ENCODE measurements around the gene MRGPRG. TPM values are rescaled to one million over a fixed set of nuclear protein-coding genes. Genes with fewer than 3 reads are reported as not detected.

The MRGPRG gene
- total and polyA plus RNA-seq, 11 donors = not detected

DNA sequence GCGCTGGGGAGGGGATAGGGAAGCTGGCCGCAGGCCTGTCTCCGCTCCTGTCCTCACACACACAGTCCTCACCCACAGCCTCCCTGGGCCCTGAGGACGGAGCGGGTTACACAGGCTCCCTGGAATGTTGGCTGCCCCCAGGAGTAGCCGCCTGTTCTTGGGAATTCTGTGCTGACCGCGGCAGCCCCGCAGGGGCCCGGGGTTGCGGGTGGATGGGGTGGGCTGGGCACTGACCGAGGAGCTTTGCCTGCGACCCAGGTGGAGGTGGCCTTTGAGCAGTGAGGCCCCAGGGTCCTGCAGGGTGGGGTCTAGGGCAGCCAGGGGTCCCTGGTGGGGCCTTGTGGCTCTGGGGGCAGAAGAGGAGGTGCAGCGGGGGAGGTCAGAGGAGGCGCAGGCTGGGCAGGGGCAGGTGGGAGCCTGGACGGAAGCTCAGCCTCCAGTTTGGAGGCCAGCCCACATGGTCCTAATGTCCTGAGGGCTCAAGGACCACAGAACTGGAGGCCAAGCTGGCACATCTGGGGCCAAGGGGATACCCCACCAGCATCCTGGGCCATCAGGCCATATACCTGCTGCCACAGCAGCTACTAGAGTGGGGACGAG is 6.6 kb upstream of the MRGPRG start:
- Histone ChIP-seq H3K4me1 (peaks cover 0 to 9% (median 0%) of the 10 kb centered on the region in 12 donors), H3K4me3 (no peak overlapping the region), H3K27me3 (peaks cover 0 to 57% (median 17%) of the 10 kb centered on the region in 9 donors), H3K9me3 (no peaks in the 10 kb centered on the region), H3K27ac (no peak overlapping the region), H3K36me3 (no peaks in the 10 kb centered on the region)
- DNase-seq (peak in 2 of 5 donors; percentile 14 to 49), ATAC-seq (no peak)
- WGBS, 4 donors = 79 to 84% (median 80%) methylated on average over 12 to 17 of the region's 17 CpGs
- TF ChIP-seq POLR2A (IDR thresholded peaks at IDR 0.05) = no peak
- TF ChIP-seq, protein P1, sequence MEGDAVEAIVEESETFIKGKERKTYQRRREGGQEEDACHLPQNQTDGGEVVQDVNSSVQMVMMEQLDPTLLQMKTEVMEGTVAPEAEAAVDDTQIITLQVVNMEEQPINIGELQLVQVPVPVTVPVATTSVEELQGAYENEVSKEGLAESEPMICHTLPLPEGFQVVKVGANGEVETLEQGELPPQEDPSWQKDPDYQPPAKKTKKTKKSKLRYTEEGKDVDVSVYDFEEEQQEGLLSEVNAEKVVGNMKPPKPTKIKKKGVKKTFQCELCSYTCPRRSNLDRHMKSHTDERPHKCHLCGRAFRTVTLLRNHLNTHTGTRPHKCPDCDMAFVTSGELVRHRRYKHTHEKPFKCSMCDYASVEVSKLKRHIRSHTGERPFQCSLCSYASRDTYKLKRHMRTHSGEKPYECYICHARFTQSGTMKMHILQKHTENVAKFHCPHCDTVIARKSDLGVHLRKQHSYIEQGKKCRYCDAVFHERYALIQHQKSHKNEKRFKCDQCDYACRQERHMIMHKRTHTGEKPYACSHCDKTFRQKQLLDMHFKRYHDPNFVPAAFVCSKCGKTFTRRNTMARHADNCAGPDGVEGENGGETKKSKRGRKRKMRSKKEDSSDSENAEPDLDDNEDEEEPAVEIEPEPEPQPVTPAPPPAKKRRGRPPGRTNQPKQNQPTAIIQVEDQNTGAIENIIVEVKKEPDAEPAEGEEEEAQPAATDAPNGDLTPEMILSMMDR (IDR thresholded peaks at IDR 0.05) = no peak
- intact Hi-C loops (cut with DNase I) = no loop called here

DNA sequence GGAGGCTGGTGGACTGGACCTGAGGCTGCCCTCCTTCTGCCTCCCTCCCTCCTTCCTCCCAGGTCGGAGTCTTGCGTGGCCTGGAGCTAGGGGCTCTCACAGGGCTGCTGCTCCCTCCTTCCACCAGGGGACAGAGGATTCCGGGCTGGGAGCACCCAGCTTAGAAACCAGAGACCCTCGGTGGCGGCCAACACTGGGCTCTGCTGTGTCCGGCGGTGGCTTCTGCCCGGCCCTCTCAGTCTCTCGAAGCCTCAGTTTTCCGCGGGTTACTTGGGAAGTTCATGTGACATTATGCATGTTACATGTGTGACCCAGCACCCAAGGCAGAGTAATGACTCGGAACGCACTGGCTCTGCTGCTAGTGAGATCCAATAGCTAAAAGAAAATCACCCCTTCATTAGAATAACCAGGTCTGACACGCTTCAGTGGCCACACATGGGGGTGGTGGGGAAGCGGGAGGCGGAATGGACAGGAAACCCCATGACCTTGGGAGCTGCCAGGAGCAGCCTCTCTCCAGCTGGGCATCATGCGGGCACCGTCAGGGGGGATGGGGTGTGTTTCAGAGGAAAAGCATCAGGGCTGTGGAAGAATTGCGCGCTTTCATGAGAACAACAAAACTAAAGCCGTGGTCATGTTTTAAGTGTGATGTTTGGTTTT is 5.9 kb upstream of the MRGPRG start:
- TF ChIP-seq, protein P1 (IDR thresholded peaks at IDR 0.05) = no peak
- TF ChIP-seq POLR2A (IDR thresholded peaks at IDR 0.05) = no peak
- H3K4me3 ChIP-seq = no peak overlapping the region
- H3K4me1 ChIP-seq = peaks cover 0 to 9% (median 0%) of the 10 kb centered on the region in 12 donors
- DNase-seq = no peak
- no peak overlapping the region for H3K27ac ChIP-seq
- no peaks in the 10 kb centered on the region for H3K36me3 ChIP-seq
- peaks cover 0 to 53% (median 17%) of the 10 kb centered on the region in 9 donors for H3K27me3 ChIP-seq
- ATAC-seq = no peak
- H3K9me3 ChIP-seq = no peaks in the 10 kb centered on the region
- intact Hi-C loops (cut with DNase I) = no loop called here
- WGBS, 4 donors = 72 to 78% (median 76%) methylated on average over 21 of the region's 21 CpGs

DNA sequence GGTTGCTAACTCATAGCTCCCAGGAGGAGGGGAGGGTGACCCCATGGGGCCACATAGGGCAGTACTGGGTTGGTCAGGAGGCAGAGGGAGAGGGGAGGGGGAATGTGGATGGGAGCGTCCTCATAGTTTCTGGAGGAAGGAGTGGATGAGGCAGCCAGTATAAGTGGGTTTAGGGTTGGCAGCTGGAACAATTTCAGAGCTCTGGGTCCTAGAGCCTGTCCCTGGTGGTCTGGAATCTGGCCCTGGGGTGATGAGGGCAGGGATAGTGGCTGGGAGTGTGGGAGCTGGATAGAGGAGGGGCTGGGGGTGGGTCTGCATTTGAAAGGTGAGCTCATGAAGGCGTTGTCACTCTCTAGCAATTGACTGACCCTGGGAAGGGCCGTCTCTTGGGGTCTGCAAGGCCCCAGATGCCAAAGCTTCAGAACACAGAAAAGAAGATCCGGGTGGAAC is 5.3 kb upstream of the MRGPRG start:
- H3K27ac ChIP-seq = no peak overlapping the region
- TF ChIP-seq POLR2A (IDR thresholded peaks at IDR 0.05) = no peak
- TF ChIP-seq, protein P1 (IDR thresholded peaks at IDR 0.05) = no peak
- H3K4me1 ChIP-seq = peaks cover 0 to 9% (median 0%) of the 10 kb centered on the region in 12 donors
- H3K9me3 ChIP-seq = no peaks in the 10 kb centered on the region
- H3K36me3 ChIP-seq = no peaks in the 10 kb centered on the region
- H3K27me3 ChIP-seq = peaks cover 0 to 56% (median 17%) of the 10 kb centered on the region in 9 donors
- ATAC-seq = no peak
- no peak for DNase-seq
- intact Hi-C loops (cut with DNase I) = no loop called here
- no peak overlapping the region for H3K4me3 ChIP-seq
- WGBS, 4 donors = 40 to 59% (median 48%) methylated on average over 4 of the region's 4 CpGs

Data from heart left ventricle (tissue), 16 donors.